ELR (cell line): ENCODE data around the gene DDX53.

Source experiments
- DNase-seq: peaks from one replicate; pipeline ENCODE4 v3.0.0-alpha.2; 2015; ENCODE audit warnings: low read depth

The DDX53 gene

GRCh38 chrX:23052324-23052723 lies 52.6 kb downstream of the DDX53 start:
- no peak for DNase-seq
